H1 (cell line): ENCODE results near the gene TCTN3. TPM values are rescaled to one million over a fixed set of nuclear protein-coding genes. Genes with fewer than 3 reads are reported as not detected.

Source experiments
- CTCF ChIA-PET: fragments of 300-600 bp; sonication (Branson Sonifier 250); formaldehyde crosslinking; loops from one replicate; lab custom pipeline; 2021; ENCODE audit not compliant: partially characterized antibody; lab: Charles Lee
- POLR2A ChIA-PET: fragments of 300-600 bp; sonication (Branson Sonifier 250); formaldehyde crosslinking; loops from one replicate; lab custom pipeline; 2021; ENCODE audit warnings: inconsistent platforms; ENCODE audit not compliant: partially characterized antibody; lab: Charles Lee
- DNase-seq, 2 experiments: peaks; one replicate each; pipeline versions ENCODE4 v3.0.0 to v3.0.0-alpha.2; 2010 to 2022; ENCODE audit warnings: low spot score in 2 of 2, low read depth in 1 of 2, mixed read lengths in 1 of 2
- FAIRE-seq: peaks from 2 replicates; lab custom pipeline; 2011; peaks lifted over from hg19 to GRCh38; lab: Jason Lieb, UNC
- H2AFZ ChIP-seq: 2 replicates; pipeline ENCODE4 v1.8.1; 2012; ENCODE audit warnings: low read length, inconsistent platforms
- H2AK5ac ChIP-seq: 2 replicates; pipeline ENCODE4 v1.6.1; 2013; ENCODE audit warnings: low read depth, low read length
- H2BK120ac ChIP-seq: replicated peaks from 2 replicates; pipeline ENCODE3; 2013; ENCODE audit warnings: low read depth, low read length, inconsistent platforms
- H2BK12ac ChIP-seq: 2 replicates; pipeline ENCODE4 v1.6.1; 2013; ENCODE audit warnings: low read depth, low read length
- H2BK15ac ChIP-seq: 2 replicates; pipeline ENCODE4 v1.6.1; 2013; ENCODE audit warnings: low read length
- H2BK20ac ChIP-seq: 2 replicates; pipeline ENCODE4 v1.6.1; 2013; ENCODE audit warnings: low read length
- H2BK5ac ChIP-seq: 2 replicates; pipeline ENCODE4 v1.6.1; 2013; ENCODE audit warnings: low read depth, low read length
- H3K14ac ChIP-seq: 2 replicates; pipeline ENCODE4 v1.6.1; 2013; ENCODE audit warnings: inconsistent platforms; ENCODE audit not compliant: insufficient read length
- H3K18ac ChIP-seq: 2 replicates; pipeline ENCODE4 v1.6.1; 2013; ENCODE audit warnings: low read length; ENCODE audit errors: extremely low read depth
- H3K23ac ChIP-seq: 2 replicates; pipeline ENCODE4 v1.6.1; 2013; ENCODE audit warnings: inconsistent platforms; ENCODE audit not compliant: insufficient read length
- H3K23me2 ChIP-seq: 2 replicates; pipeline ENCODE4 v1.6.1; 2013; ENCODE audit warnings: low read depth, low read length
- H3K27ac ChIP-seq: 2 replicates; pipeline ENCODE4 v1.6.1; 2011; ENCODE audit warnings: low read depth, low read length, inconsistent platforms
- H3K27me3 ChIP-seq, 4 experiments: replicated peaks in 1 of 4; 1 replicate in 1 of 4; 2 replicates in 3 of 4; pipeline versions ENCODE4 v1.6.1 to v1.8.1; 2011 to 2013; ENCODE audit warnings: low read length in 3 of 4, mild to moderate bottlenecking in 3 of 4, inconsistent platforms in 2 of 4, mixed read lengths in 2 of 4, moderate library complexity in 1 of 4; ENCODE audit not compliant: control insufficient read depth in 3 of 4, insufficient read depth in 3 of 4; ENCODE audit errors: extremely low read depth in 1 of 4
- H3K36me3 ChIP-seq, 4 experiments: 2 replicates each; pipeline versions ENCODE4 v1.6.1 to v1.8.1; 2011 to 2013; ENCODE audit warnings: mild to moderate bottlenecking in 4 of 4, low read length in 3 of 4, moderate library complexity in 2 of 4, control low read depth in 1 of 4, inconsistent platforms in 1 of 4; ENCODE audit not compliant: insufficient read depth in 4 of 4, control insufficient read depth in 2 of 4
- H3K4ac ChIP-seq: replicated peaks from 2 replicates; pipeline ENCODE3; 2013; ENCODE audit warnings: low read length, low read depth, mixed read lengths, inconsistent platforms; ENCODE audit not compliant: insufficient read length
- H3K4me1 ChIP-seq, 4 experiments: replicated peaks in 1 of 4; 1 replicate in 1 of 4; 2 replicates in 3 of 4; pipeline versions ENCODE4 v1.6.1 to v1.8.1; 2011 to 2013; ENCODE audit warnings: low read length in 3 of 4, inconsistent platforms in 2 of 4, mixed read lengths in 1 of 4; ENCODE audit not compliant: insufficient read depth in 4 of 4, control insufficient read depth in 3 of 4
- H3K4me2 ChIP-seq, 2 experiments: 2 replicates each; pipeline versions ENCODE4 v1.6.1 to v1.8.1; 2011 to 2013; ENCODE audit warnings: low read depth in 2 of 2, low read length in 2 of 2, control low read depth in 1 of 2, inconsistent platforms in 1 of 2, mild to moderate bottlenecking in 1 of 2; ENCODE audit not compliant: insufficient read depth in 1 of 2
- H3K4me3 ChIP-seq, 4 experiments: fragments of 200-600, 300-600 bp in 1 of 4; sonication (generic), shearing (Covaris generic), sonication (Bioruptor Twin) in 1 of 4; 2 replicates each; pipeline versions ENCODE4 v1.5.1 to v1.8.1; 2011 to 2016; ENCODE audit warnings: low read length in 4 of 4, low read depth in 3 of 4, control low read depth in 2 of 4, inconsistent platforms in 2 of 4, mild to moderate bottlenecking in 2 of 4, mixed read lengths in 1 of 4, moderate library complexity in 1 of 4; ENCODE audit not compliant: insufficient read depth in 2 of 4; ENCODE audit errors: extremely low read depth in 1 of 4
- H3K56ac ChIP-seq: replicated peaks from 2 replicates; pipeline ENCODE3; 2013; ENCODE audit warnings: low read depth, mild to moderate bottlenecking, mixed read lengths, low read length, inconsistent platforms; ENCODE audit not compliant: insufficient read length
- H3K79me1 ChIP-seq: 2 replicates; pipeline ENCODE4 v1.6.1; 2013; ENCODE audit warnings: low read depth, low read length, control low read depth
- H3K79me2 ChIP-seq, 2 experiments: 2 replicates each; pipeline versions ENCODE4 v1.6.1 to v1.8.1; 2012 to 2013; ENCODE audit warnings: low read length in 2 of 2, mild to moderate bottlenecking in 2 of 2, inconsistent platforms in 1 of 2; ENCODE audit not compliant: insufficient read depth in 2 of 2, control insufficient read depth in 1 of 2
- H3K9ac ChIP-seq, 4 experiments: replicated peaks in 1 of 4; 1 replicate in 1 of 4; 2 replicates in 3 of 4; pipeline versions ENCODE4 v1.6.1 to v1.8.1; 2011 to 2013; ENCODE audit warnings: low read depth in 3 of 4, low read length in 3 of 4, control low read depth in 2 of 4, mild to moderate bottlenecking in 2 of 4, moderate library complexity in 2 of 4, inconsistent platforms in 1 of 4; ENCODE audit errors: extremely low read depth in 1 of 4
- H3K9me3 ChIP-seq, 2 experiments: 2 replicates each; pipeline versions ENCODE4 v1.6.1 to v1.8.1; 2012 to 2013; ENCODE audit warnings: mild to moderate bottlenecking in 2 of 2, moderate library complexity in 2 of 2, control low read depth in 1 of 2, inconsistent platforms in 1 of 2, low read depth in 1 of 2, low read length in 1 of 2, mixed read lengths in 1 of 2; ENCODE audit not compliant: insufficient read depth in 2 of 2
- H4K20me1 ChIP-seq, 2 experiments: replicated peaks in 1 of 2; 2 replicates each; pipeline versions ENCODE3 to v1.8.1; 2011 to 2013; ENCODE audit warnings: inconsistent platforms in 2 of 2, low read length in 2 of 2, mild to moderate bottlenecking in 1 of 2; ENCODE audit not compliant: insufficient read depth in 2 of 2, control insufficient read depth in 1 of 2
- H4K5ac ChIP-seq: 2 replicates; pipeline ENCODE4 v1.6.1; 2013; ENCODE audit warnings: low read length, low read depth, mixed read lengths, inconsistent platforms; ENCODE audit not compliant: insufficient read length
- H4K8ac ChIP-seq: 2 replicates; pipeline ENCODE4 v1.8.0; 2013; ENCODE audit warnings: mild to moderate bottlenecking, moderate library complexity, low read length, inconsistent platforms; ENCODE audit not compliant: insufficient read depth; ENCODE audit errors: extremely low read depth
- H4K91ac ChIP-seq: replicated peaks from 2 replicates; pipeline ENCODE3; 2013; ENCODE audit warnings: low read length, mixed read lengths, inconsistent platforms; ENCODE audit not compliant: insufficient read length
- CHD2 ChIP-seq: IDR thresholded peaks from 2 replicates; pipeline ENCODE4 v1.6.1; 2012; ENCODE audit warnings: low read length, improper control_type of control experiment
- E2F6 ChIP-seq: IDR thresholded peaks from 2 replicates; pipeline ENCODE4 v1.6.1; 2012; ENCODE audit warnings: inconsistent platforms
- POU5F1 ChIP-seq: IDR thresholded peaks from 2 replicates; pipeline ENCODE4 v1.6.1; 2011; ENCODE audit warnings: low read depth, mild to moderate bottlenecking, low read length, moderate library complexity
- SIN3A ChIP-seq, 2 experiments: IDR thresholded peaks in 1 of 2; conservative IDR thresholded peaks in 1 of 2; 2 replicates each; pipeline ENCODE4 v1.6.1; 2011 to 2012; ENCODE audit warnings: low read length in 2 of 2, improper control_type of control experiment in 1 of 2, low read depth in 1 of 2, mild to moderate bottlenecking in 1 of 2
- WGBS, 2 experiments: shearing (Covaris generic) in 1 of 2; methylation state at CpG; one replicate each; pipeline versions ENCODE4 v1.1.6 to v1.1.7; 2013 to 2015; ENCODE audit warnings: low lambda C conversion rate in 2 of 2, mixed read lengths in 2 of 2, inconsistent platforms in 1 of 2, low coverage in 1 of 2, missing lambda C conversion rate in 1 of 2; ENCODE audit not compliant: insufficient replicate concordance in 2 of 2, insufficient coverage in 1 of 2, insufficient read length in 1 of 2; ENCODE audit errors: extremely low coverage in 1 of 2, missing lambda C conversion rate in 1 of 2; 5-methylcytosine and 5-hydroxymethylcytosine counted together
- polyA plus RNA-seq, 7 experiments: library from polyadenylated mRNA; depleted of rRNA in 3 of 7; stranded (reverse) in 5 of 7; unstranded in 2 of 7; fragments of >200 nt in 5 of 7; fragments of 200-250 nt in 2 of 7; gene quantifications; 1 replicate in 5 of 7; 2 replicates in 1 of 7; 4 replicates in 1 of 7; pipeline versions ENCODE4 v1.2.1 to v1.2.3, GENCODE V29; 2011 to 2013; ENCODE audit warnings: missing spikeins in 2 of 7, mixed read lengths in 2 of 7
- total RNA-seq: library from RNA; stranded (reverse); fragmentation: NEBNext Ultra II Directional; extraction: Animal tissue kit (Norgen Biotek cat#: 25700); gene quantifications from 2 replicates; pipeline ENCODE4 v1.2.1, GENCODE V29; 2021

The TCTN3 gene
- total and polyA plus RNA-seq, 2 of the 8 experiments (the other 6 are each of a cell fraction or from before 2014, with no cell fraction given) = 34.7 to 39.8 TPM

GRCh38 chr10:95742962-95743535, 49.3 kb upstream of the TCTN3 start:
- FAIRE-seq = no peak
- no peak overlapping the region for H3K4me3 ChIP-seq
- no peak overlapping the region for H3K9ac ChIP-seq
- no peak overlapping the region for H2BK120ac ChIP-seq
- ChIA-PET CTCF (interaction anchor here (1.1 to 2.9 kb wide), 2 partner anchors 25 to 50 kb away, joined by 3 to 8 read pairs; partner anchors contain the start of gene TCTN3), POLR2A (no interaction called here)
- WGBS, 2 experiments = 88% methylated on average over 2 of the region's 2 CpGs; no CpG with 5 or more reads in 1 of the 2 experiments
- H3K79me2 ChIP-seq = no peaks in the 10 kb centered on the region
- H3K27me3 ChIP-seq = no peaks in the 10 kb centered on the region
- H2BK5ac ChIP-seq = no peak overlapping the region
- H2BK20ac ChIP-seq = no peak overlapping the region
- no peak overlapping the region for H4K5ac ChIP-seq
- no peaks in the 10 kb centered on the region for H3K23me2 ChIP-seq
- H4K91ac ChIP-seq = no peak overlapping the region
- H3K27ac ChIP-seq = no peak overlapping the region
- H4K20me1 ChIP-seq = no peaks in the 10 kb centered on the region
- H3K14ac ChIP-seq = no peak overlapping the region
- no peaks in the 10 kb centered on the region for H3K9me3 ChIP-seq
- H3K18ac ChIP-seq = no peak overlapping the region
- no peak overlapping the region for H2BK15ac ChIP-seq
- H3K4me2 ChIP-seq = no peak overlapping the region
- no peak overlapping the region for H2AK5ac ChIP-seq
- H4K8ac ChIP-seq = no peak overlapping the region
- no peaks in the 10 kb centered on the region for H3K79me1 ChIP-seq
- H2AFZ ChIP-seq = no peak overlapping the region
- H3K23ac ChIP-seq = no peak overlapping the region
- H3K36me3 ChIP-seq = no peaks in the 10 kb centered on the region
- no peak overlapping the region for H3K4ac ChIP-seq
- H3K56ac ChIP-seq = no peak overlapping the region
- no peak overlapping the region for H2BK12ac ChIP-seq
- DNase-seq = no peak
- no peaks in the 10 kb centered on the region for H3K4me1 ChIP-seq
- TF ChIP-seq CHD2 = no peak
- no peak for TF ChIP-seq SIN3A (conservative IDR thresholded peaks at IDR 0.05 in 1 of 2, IDR thresholded peaks at IDR 0.05 in 1 of 2; ENCODE audit: low read depth in 1 of 2, low read length in 2 of 2)
- no peak for TF ChIP-seq E2F6
- TF ChIP-seq POU5F1 = no peak
